SH-SY5Y (cell line): ENCODE measurements around the gene SIK3.

Experiments used
- GATA2 ChIP-seq: IDR thresholded peaks from 2 replicates; pipeline ENCODE4 v1.6.1; 2011; ENCODE audit warnings: mild to moderate bottlenecking, low read depth, low read length
- GATA3 ChIP-seq: IDR thresholded peaks from 2 replicates; pipeline ENCODE4 v1.6.1; 2011; ENCODE audit warnings: low read depth, mild to moderate bottlenecking, low read length, moderate library complexity

DNA sequence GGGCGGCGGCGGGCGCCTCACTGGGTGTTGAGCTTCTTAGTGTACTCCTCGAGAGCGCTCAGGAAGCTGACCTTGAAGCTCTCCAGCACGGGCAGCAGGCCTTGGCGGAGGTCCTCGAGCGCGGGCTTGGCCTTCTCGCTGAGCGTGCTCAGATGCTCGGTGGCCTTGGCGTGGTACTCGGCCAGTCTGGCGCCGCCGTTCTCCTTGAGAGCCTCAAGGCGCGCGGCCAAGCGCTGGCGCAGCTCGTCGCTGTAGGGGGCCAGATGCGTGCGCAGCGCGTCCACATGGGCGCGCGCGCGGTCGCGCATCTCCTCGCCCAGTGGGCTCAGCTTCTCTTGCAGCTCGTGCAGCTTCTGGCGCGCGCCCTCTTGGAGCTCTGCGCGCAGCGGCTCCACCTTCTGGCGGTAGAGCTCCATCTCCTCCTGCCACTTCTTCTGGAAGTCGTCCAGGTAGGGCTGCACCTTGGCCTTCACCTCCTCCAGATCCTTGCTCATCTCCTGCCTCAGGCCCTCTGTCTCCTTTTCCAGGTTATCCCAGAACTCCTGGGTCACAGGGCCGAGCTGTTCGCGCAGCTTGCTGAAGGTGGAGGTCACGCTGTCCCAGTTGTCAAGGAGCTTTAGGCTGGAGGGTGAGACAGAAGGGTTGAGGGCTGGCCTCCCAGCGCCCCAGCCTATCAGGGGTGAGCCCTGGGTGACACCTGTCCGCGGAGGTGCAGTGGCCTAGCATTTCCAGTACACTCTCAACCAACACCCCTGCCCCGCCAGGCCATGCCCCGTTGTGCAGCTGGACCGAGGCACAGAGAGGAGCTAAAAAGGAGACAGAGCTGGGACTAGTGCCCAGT lies 262.2 kb downstream of the SIK3 start:
- TF ChIP-seq GATA2 = no peak
- no peak for TF ChIP-seq GATA3
